ENCODE data around the gene ATXN1.

- TF ChIP-seq POLR2A (IDR thresholded peaks at IDR 0.05; ENCODE audit: low read length) (no peak), GATA1 (IDR thresholded peaks at IDR 0.05; ENCODE audit: low read depth, low read length) (no peak)
Measured at GRCh38 chr6:16633465-16633864, 127.8 kb downstream of the ATXN1 start.
